Measurements from ENCODE around the gene SEMA3F.

DNA sequence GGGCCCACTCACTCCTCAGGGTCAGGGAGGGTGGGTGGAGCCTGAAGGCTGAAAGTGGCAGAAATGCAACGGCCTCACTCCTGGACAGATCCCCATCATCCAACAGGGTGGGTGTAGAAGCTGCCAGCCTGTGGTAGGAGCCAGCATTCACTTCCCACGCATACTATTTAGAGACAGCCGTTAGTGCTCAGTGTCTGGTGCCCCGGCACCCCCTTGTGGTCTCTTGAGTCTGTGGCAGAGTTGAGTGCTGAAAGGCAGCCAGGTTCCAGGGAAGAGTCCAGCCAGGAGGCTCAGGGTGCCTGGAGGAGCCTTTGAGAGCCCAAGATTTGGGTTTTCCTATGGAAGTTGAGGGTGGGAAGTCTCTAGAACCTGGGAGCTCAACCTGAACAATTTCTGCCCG, 34.1 kb downstream of the SEMA3F start:
- TF ChIP-seq, protein P1, sequence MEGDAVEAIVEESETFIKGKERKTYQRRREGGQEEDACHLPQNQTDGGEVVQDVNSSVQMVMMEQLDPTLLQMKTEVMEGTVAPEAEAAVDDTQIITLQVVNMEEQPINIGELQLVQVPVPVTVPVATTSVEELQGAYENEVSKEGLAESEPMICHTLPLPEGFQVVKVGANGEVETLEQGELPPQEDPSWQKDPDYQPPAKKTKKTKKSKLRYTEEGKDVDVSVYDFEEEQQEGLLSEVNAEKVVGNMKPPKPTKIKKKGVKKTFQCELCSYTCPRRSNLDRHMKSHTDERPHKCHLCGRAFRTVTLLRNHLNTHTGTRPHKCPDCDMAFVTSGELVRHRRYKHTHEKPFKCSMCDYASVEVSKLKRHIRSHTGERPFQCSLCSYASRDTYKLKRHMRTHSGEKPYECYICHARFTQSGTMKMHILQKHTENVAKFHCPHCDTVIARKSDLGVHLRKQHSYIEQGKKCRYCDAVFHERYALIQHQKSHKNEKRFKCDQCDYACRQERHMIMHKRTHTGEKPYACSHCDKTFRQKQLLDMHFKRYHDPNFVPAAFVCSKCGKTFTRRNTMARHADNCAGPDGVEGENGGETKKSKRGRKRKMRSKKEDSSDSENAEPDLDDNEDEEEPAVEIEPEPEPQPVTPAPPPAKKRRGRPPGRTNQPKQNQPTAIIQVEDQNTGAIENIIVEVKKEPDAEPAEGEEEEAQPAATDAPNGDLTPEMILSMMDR (IDR thresholded peaks at IDR 0.05): peak; percentile 82
- no peak; the same call in 1 of the 2 replicates for TF ChIP-seq POLR2AphosphoS5 (IDR thresholded peaks at IDR 0.05; ENCODE audit: low read depth, low read length)
